HUES6 (cell line): Measurements from ENCODE around the gene RASGRF1.

Experiments
- H3K27ac ChIP-seq: 2 replicates; pipeline ENCODE4 v1.7.0; 2013; ENCODE audit warnings: low read depth, mild to moderate bottlenecking, low read length, inconsistent platforms
- H3K27me3 ChIP-seq: 2 replicates; pipeline ENCODE4 v1.6.1; 2013; ENCODE audit warnings: low read length; ENCODE audit not compliant: control insufficient read depth, insufficient read depth
- H3K36me3 ChIP-seq: 2 replicates; pipeline ENCODE4 v1.6.1; 2013; ENCODE audit warnings: low read length; ENCODE audit not compliant: control insufficient read depth, insufficient read depth
- H3K4me1 ChIP-seq: 2 replicates; pipeline ENCODE4 v1.6.1; 2013; ENCODE audit warnings: low read length; ENCODE audit not compliant: control insufficient read depth, insufficient read depth
- H3K4me3 ChIP-seq: 2 replicates; pipeline ENCODE4 v1.5.1; 2013; ENCODE audit warnings: low read depth, low read length
- H3K9ac ChIP-seq: one replicate; pipeline ENCODE4 v1.6.1; 2013; ENCODE audit warnings: mild to moderate bottlenecking, low read length
- H3K9me3 ChIP-seq: 2 replicates; pipeline ENCODE4 v1.6.1; 2013; ENCODE audit warnings: low read depth, low read length; ENCODE audit not compliant: control insufficient read depth, insufficient read depth

The RASGRF1 gene

GRCh38 chr15:78993931-78994530 lies 96.5 kb downstream of the RASGRF1 start:
- H3K9me3 ChIP-seq, result no peaks in the 10 kb centered on the region
- H3K4me3 ChIP-seq, result no peak overlapping the region
- no peaks in the 10 kb centered on the region for H3K36me3 ChIP-seq
- H3K27me3 ChIP-seq, result peaks cover 3% of the 10 kb centered on the region; the same call in 1 of the 2 replicates
- peaks cover 12% of the 10 kb centered on the region; the same call in 1 of the 2 replicates for H3K4me1 ChIP-seq
- H3K9ac ChIP-seq, result no peak overlapping the region
- no peak overlapping the region for H3K27ac ChIP-seq

GRCh38 chr15:78993257-78993930 lies 97.2 kb downstream of the RASGRF1 start:
- H3K9me3 ChIP-seq, result no peaks in the 10 kb centered on the region
- H3K27ac ChIP-seq, result no peak overlapping the region
- no peak overlapping the region for H3K4me3 ChIP-seq
- peaks cover 12% of the 10 kb centered on the region; the same call in 1 of the 2 replicates for H3K4me1 ChIP-seq
- H3K27me3 ChIP-seq, result peaks cover 3% of the 10 kb centered on the region; the same call in 1 of the 2 replicates
- H3K9ac ChIP-seq, result no peak overlapping the region
- no peaks in the 10 kb centered on the region for H3K36me3 ChIP-seq

- Histone ChIP-seq H3K9me3 (no peaks in the 10 kb centered on the region), H3K36me3 (no peaks in the 10 kb centered on the region), H3K4me3 (no peak overlapping the region), H3K27ac (no peak overlapping the region), H3K4me1 (peaks cover 12% of the 10 kb centered on the region; the same call in 1 of the 2 replicates), H3K9ac (no peak overlapping the region), H3K27me3 (peaks cover 3% of the 10 kb centered on the region; the same call in 1 of the 2 replicates)
These were observed 97.9 kb downstream of the RASGRF1 start for GRCh38 chr15:78992416-78993256.

GRCh38 chr15:78991879-78992278 lies 98.7 kb downstream of the RASGRF1 start:
- no peak overlapping the region for H3K27ac ChIP-seq
- H3K4me1 ChIP-seq, result peaks cover 10% of the 10 kb centered on the region; the same call in 1 of the 2 replicates
- H3K36me3 ChIP-seq, result no peaks in the 10 kb centered on the region
- no peak overlapping the region for H3K9ac ChIP-seq
- no peaks in the 10 kb centered on the region for H3K9me3 ChIP-seq
- peaks cover 3% of the 10 kb centered on the region; the same call in 1 of the 2 replicates for H3K27me3 ChIP-seq
- no peak overlapping the region for H3K4me3 ChIP-seq

- no peak overlapping the region for H3K4me3 ChIP-seq
- no peak overlapping the region for H3K27ac ChIP-seq
- no peak overlapping the region for H3K9ac ChIP-seq
- no peaks in the 10 kb centered on the region for H3K36me3 ChIP-seq
- no peaks in the 10 kb centered on the region for H3K9me3 ChIP-seq
- peaks cover 6% of the 10 kb centered on the region; the same call in 1 of the 2 replicates for H3K4me1 ChIP-seq
- H3K27me3 ChIP-seq, result peaks cover 3% of the 10 kb centered on the region; the same call in 1 of the 2 replicates
These were observed 99.1 kb downstream of the RASGRF1 start for GRCh38 chr15:78991476-78991875.

GRCh38 chr15:78990278-78990677 lies 100.3 kb downstream of the RASGRF1 start:
- no peak overlapping the region for H3K9ac ChIP-seq
- H3K4me3 ChIP-seq, result no peak overlapping the region
- H3K36me3 ChIP-seq, result no peaks in the 10 kb centered on the region
- H3K9me3 ChIP-seq, result no peaks in the 10 kb centered on the region
- no peaks in the 10 kb centered on the region; the same call in 1 of the 2 replicates for H3K4me1 ChIP-seq
- H3K27me3 ChIP-seq, result peaks cover 3% of the 10 kb centered on the region; the same call in 1 of the 2 replicates
- H3K27ac ChIP-seq, result no peak overlapping the region

GRCh38 chr15:78989701-78990240 lies 100.8 kb downstream of the RASGRF1 start:
- Histone ChIP-seq H3K36me3 (no peaks in the 10 kb centered on the region), H3K27me3 (peaks cover 3% of the 10 kb centered on the region; the same call in 1 of the 2 replicates), H3K9me3 (no peaks in the 10 kb centered on the region), H3K4me3 (no peak overlapping the region), H3K4me1 (no peaks in the 10 kb centered on the region; the same call in 1 of the 2 replicates), H3K9ac (no peak overlapping the region), H3K27ac (no peak overlapping the region)

- H3K9ac ChIP-seq, result no peak overlapping the region
These were observed 102.1 kb downstream of the RASGRF1 start for GRCh38 chr15:78988361-78988911.

GRCh38 chr15:78987556-78988360 lies 102.8 kb downstream of the RASGRF1 start:
- H3K36me3 ChIP-seq, result no peaks in the 10 kb centered on the region
- no peak overlapping the region for H3K9ac ChIP-seq
- H3K9me3 ChIP-seq, result no peaks in the 10 kb centered on the region
- H3K4me1 ChIP-seq, result no peaks in the 10 kb centered on the region; the same call in 1 of the 2 replicates
- no peak overlapping the region for H3K27ac ChIP-seq
- peaks cover 3% of the 10 kb centered on the region; the same call in 1 of the 2 replicates for H3K27me3 ChIP-seq
- no peak overlapping the region for H3K4me3 ChIP-seq

More at GRCh38 chr15:78988361-78988911, 102.1 kb downstream of the RASGRF1 start:
- Histone ChIP-seq H3K4me1 (no peaks in the 10 kb centered on the region; the same call in 1 of the 2 replicates), H3K4me3 (no peak overlapping the region), H3K9me3 (no peaks in the 10 kb centered on the region), H3K27me3 (peaks cover 3% of the 10 kb centered on the region; the same call in 1 of the 2 replicates), H3K36me3 (no peaks in the 10 kb centered on the region), H3K27ac (no peak overlapping the region)
